SH-SY5Y (cell line): Measurements from ENCODE around the gene RAD54L2.

Experiments
- GATA2 ChIP-seq: IDR thresholded peaks from 2 replicates; pipeline ENCODE4 v1.6.1; 2011; ENCODE audit warnings: mild to moderate bottlenecking, low read depth, low read length
- GATA3 ChIP-seq: IDR thresholded peaks from 2 replicates; pipeline ENCODE4 v1.6.1; 2011; ENCODE audit warnings: low read depth, mild to moderate bottlenecking, low read length, moderate library complexity

Gene RAD54L2

GRCh38 chr3:51530485-51530884 is 8.0 kb upstream of the RAD54L2 start:
- TF ChIP-seq GATA2, result no peak
- TF ChIP-seq GATA3, result no peak

DNA sequence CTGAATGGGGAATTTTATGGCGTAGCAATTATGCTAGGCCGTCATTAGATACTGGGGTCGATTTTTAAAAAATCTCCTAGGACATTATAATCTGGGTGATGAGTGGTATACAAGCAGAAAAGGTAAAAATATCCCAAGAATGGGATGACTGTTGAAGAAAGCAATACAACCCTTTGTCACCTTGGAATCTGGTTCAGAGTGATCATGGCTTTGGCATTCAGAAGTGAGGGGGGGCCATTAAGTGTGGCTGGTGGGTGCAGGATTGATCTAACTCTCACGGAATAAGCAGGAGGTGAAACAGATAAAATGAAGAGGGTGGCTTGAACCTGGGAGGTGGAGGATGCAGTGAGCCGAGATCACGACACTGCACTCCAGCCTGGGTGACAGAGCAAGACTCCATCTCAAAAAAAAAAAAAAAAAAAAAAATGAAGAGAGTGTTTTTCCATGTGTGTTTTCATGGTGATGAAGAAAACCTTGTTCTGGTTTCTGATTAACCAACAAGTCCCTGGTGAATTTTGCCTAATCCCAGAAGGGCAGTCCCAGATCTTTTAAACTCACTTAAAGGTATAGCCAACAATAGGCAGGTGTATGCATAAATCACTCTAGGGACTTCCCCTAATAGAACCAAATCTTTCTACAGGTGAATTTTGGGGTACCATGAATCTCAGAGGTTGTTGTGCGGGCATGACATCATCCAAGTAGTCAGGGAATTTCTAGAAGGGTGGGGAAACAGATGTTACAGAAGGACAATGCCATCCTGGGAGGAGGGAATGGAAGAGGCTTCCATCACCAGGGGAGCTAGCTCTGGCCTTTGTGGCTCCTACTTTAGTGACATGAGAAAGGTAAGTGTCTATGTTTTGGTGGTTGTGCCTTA is 3.1 kb upstream of the RAD54L2 start:
- TF ChIP-seq GATA2, result no peak
- TF ChIP-seq GATA3, result no peak

GRCh38 chr3:51538115-51538458 is 432 bp upstream of the RAD54L2 start:
- no peak for TF ChIP-seq GATA2
- TF ChIP-seq GATA3, result no peak

DNA sequence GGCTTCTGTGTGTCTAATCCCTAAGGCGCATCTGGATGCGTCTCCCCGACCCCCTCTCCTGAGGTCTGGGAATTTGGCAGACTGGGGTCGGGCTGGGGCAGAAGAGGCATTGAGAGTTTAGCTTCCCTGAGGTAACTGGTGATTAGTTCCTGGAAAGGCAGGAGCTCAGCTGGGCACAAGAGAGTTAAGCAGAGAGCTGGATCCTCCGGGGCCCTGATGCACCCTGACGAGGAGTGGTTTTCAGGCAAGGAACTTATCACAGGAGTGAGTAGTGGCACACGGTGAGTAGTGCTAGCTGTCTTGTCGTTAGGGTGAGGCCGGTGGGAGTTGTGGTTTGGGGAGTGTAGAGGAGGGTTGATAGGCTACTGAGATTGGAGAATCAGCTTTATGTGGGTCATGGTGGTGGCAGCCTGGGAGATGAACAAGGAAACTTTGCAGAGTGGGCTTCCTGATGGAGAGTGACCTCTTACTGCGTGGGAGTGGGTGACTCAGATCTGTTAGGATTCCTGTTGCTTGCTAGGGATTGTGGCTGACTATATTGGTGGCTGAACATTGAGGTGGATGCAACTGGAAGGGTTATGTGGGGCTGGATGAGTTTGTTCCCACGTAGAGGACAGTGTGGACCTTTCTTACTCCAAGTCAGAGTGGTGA is 897 bp downstream of the RAD54L2 start:
- TF ChIP-seq GATA3 (no peak), GATA2 (no peak)

DNA sequence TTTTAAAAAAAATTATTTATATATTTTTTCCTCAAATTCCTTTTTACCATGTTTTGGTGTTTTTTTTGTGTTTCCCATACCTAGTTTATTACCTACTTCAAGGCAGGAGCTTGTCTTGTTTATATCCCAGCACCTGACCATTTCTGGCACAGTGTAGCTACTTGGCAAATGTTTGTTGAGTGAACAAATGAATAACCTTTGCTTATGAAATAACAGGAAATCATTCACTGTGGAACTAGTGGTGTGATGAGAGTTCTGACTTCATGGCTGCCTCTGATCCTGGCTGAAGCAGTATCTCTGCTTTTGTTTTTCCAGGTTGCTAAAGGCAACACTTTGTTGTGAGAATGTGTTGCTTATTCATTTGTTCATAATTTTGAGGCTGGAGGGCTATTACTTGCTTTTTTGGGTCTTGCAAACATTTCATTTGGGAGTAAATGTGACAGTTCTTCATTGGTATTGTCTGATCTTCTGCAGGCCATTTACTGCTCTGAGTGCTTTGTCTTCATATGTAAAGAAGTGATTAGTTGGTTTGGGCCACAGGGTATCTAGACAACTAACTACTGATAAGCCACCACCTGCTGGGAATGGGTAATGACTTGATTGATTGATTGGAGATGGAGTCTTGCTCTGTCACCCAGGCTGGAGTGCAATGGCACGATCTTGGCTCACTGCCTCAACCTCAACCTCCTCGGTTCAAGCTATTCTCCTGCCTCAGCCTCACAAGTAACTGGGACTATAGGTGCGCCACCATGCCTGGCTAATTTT is 5.7 kb downstream of the RAD54L2 start:
- TF ChIP-seq GATA3 (no peak), GATA2 (no peak)

- TF ChIP-seq GATA2 (no peak), GATA3 (no peak)
Observed at GRCh38 chr3:51547274-51547673, 8.8 kb downstream of the RAD54L2 start.

- TF ChIP-seq GATA3, result no peak
- no peak for TF ChIP-seq GATA2
Observed at GRCh38 chr3:51549311-51549710, 10.8 kb downstream of the RAD54L2 start.

GRCh38 chr3:51550080-51550819 is 11.7 kb downstream of the RAD54L2 start:
- TF ChIP-seq GATA3 (no peak), GATA2 (no peak)

GRCh38 chr3:51557993-51558392 is 19.5 kb downstream of the RAD54L2 start:
- no peak for TF ChIP-seq GATA2
- no peak for TF ChIP-seq GATA3

DNA sequence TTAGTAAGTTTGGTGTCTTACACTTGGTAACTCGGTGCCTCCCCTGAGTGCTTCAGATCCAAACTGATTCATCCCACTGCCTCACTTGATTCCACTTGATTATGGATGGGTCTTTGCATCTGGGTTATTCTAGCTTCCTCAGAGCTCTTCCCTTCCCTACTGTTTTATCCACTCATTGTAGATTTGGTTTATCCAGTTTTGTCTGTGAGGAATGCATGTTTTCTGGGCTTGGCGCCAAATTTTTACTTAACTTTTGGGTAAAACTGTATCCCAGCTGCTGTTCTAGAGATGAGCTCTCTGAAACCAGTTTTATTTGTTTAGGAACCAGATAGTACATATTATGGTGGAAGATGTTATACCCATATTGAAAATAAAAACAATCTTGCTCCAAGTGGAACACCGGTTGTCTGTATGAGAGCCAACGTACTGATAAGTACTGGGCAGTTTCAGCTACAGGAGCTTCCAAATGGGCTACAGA is 20.9 kb downstream of the RAD54L2 start:
- TF ChIP-seq GATA3 (no peak), GATA2 (no peak)

DNA sequence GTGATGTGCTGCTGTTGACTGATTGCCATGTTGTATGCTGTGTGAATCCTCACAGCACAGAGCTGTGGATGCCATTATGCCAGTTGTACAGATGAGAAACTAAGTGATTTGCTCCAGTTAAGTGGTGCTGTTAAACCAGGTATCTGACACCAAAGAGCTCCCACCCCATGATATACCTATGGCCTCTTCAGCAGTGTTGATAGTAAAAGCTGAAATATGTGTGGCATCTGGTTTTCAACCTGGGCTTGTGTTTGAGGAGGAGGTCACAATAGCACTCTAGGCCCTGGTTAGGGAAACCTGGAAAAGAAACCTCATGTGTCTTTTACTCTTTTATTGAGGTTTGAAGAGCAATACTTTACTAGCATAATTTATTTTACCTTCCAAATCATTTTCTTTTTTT is 21.4 kb downstream of the RAD54L2 start:
- no peak for TF ChIP-seq GATA3
- TF ChIP-seq GATA2, result no peak

DNA sequence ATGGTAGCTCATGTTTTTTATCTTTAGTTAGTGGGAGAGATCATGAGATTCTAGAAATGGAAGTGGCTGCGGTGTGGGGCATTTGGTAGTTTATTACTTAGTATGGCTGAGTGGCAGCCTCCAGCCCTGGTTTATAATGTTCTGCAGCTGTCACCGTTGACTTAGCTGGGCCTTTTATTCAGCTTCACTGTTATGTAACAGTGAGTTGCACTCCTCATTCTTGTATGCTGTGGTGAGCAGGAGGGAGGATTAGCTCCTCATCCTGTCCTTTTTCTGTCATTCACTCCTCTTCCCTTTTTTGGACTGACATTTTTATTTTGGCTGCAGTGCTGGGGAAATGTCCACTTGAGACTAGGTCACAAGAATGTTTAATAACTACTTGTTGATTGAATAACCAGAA is 29.5 kb downstream of the RAD54L2 start:
- no peak for TF ChIP-seq GATA2
- no peak for TF ChIP-seq GATA3

DNA sequence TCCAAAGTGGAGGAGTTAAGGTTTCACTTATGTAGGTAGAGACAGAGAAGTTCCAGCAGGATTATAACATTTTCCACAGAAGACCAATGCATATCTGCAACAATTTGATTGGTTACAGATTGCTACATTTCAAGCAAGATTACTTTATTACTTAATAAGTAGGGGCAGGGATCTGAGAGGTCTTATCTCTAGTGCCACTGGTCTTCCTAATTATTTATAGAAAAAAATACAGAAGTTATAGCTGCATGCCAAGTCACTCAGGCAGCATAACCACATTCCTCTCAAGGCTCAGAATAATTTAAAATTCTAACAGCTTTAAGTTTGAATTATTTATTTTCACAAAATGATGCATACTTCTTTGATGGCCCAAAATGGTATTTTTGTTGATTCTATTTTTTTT is 30.5 kb downstream of the RAD54L2 start:
- TF ChIP-seq GATA3, result no peak
- TF ChIP-seq GATA2, result no peak

DNA sequence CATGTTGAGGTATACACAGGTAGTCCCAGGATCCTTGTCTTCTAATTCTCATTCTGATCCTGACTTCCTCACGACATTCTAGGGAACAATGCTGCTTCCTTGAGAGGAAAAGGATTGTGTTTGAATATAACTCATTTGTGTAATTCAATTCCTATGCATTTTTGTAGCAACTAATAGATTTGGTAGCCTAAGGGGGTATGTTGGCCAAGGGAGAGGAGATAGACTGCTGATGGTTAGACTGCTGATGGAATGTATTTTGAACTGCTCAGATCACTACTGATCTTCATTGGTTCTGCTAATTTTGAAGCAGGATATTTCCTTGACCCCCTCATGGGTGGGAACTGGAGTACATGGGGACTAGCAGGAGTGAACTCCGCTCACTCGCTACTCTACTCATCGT is 39.7 kb downstream of the RAD54L2 start:
- TF ChIP-seq GATA3 (no peak), GATA2 (no peak)
